ENCODE measurements around the gene DCAKD. TPM values are rescaled to one million over a fixed set of nuclear protein-coding genes. Genes with fewer than 3 reads are reported as not detected.

Gene DCAKD
- total RNA-seq, 1 donor from 2014 or later = 47.6 TPM

DNA sequence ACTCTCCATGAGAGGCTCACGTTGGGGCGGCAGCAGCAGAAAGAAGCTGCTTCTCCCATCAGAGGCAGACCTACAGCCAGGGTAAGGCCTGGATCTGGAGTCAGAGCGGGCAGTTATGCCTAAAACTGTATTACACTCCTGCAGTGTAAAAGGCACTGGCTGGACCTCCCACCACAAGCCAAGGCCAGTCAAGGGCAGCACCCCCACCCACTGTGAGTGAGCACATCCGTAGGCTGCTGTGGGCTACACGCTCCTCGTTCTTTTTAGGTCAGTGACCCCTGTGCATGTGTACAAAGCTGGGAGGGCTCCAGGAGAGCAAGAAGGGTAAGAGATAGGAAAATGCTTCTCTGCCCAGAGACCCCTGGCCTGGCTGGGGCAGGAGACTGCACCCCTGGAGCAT lies 20.7 kb downstream of the DCAKD start:
- no peak for DNase-seq

DNA sequence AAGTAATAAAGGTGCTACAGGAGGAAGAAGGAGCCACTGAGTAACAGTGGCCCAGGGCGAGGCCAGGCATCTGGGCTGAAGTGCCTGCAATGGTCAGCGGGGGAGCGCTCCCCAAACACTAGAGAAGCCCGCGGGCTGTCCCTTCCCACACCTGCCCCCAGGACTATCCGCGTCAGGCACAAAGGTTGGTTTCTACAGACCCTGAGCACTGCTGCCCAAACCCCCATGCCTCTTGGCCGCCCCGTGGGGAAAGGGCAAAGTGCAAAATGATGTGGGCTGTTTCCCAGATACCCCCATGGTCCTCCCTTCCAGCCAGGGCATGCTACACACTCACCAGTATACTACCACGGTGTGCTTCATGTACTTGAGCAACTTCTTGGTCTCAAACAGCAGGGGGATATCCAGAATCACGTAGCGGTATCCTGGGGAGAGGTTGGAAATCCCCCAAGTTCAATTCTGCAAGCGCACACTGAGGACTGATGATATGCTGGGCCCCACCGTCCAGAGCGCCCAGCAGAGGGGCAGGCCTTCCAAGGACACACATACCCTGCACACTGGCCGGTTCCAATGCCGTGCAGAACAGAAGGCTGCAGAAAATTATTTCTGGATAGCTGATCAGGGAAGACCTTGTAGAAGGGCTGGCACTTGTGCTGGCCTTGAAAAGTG lies 21.5 kb downstream of the DCAKD start:
- no peak for DNase-seq

DNA sequence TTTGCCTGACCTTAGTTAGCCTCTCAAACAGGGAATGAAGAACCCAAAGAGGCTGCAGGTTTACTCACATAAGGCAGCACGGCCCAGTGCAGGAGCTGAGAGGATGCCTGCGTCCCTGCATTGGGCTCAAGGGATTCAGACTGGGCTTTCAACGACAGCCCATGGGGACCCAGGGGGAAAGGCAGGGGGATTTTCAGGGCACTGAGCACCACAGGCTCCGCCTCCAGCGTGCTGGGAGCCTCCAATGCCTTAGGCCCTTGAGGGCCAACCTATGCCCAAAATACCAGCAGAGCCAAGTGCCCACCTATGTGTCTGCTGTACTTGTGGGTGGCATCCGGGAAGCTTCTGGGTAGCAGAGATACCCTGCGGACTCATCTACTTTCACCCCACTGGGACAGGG lies 22.3 kb downstream of the DCAKD start:
- DNase-seq = no peak

DNA sequence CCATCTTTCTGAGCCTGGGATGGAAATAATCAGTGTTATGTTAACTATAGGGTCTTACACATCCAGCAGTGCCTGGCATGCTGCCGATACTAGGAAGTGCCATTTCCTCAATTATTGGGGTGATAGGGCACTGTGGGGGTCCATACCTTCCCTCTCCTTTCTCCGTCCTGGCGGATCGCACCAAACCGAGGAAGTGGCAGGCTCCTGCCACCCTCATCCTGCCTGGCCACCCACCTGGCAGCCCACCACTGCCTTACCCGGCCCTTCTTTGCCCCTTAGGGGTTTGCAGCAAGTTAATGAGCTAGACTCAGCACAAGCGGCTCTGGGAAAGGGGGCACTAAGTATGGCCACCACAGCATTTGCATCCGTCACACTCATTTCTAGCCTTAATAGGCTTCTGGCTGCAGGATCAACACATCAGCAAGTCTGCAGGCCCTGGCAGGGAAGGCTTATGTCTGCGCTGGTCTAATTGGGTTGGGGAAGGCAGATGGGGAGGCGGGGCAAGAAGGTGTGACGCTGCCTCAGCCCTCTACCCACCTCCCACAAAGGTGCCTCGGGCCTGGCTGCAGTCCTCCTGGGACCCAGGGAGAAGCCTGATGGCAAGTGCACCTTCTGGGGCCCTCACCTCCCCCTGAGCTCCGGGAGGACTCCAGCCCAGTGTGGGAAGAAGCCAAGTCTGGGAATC lies 28.6 kb downstream of the DCAKD start:
- DNase-seq = no peak

DNA sequence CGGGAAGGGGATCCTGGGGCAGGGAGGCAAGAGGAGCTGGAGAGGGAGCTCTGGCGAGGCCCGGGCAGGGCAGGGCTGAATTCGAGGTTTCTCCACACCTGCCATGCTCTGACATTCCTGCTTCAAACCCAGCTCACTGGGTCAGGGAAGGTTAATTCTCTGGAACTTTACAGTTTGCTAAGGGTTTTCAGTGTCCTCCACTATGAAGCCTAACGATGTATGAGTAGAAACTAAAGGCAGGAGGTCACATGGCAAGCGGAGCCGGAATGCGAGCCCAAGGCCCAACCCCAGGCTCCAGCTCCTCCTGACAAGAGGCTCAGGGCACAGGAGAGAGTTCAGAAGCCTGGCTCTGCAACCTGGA lies 29.2 kb downstream of the DCAKD start:
- no peak for DNase-seq

DNA sequence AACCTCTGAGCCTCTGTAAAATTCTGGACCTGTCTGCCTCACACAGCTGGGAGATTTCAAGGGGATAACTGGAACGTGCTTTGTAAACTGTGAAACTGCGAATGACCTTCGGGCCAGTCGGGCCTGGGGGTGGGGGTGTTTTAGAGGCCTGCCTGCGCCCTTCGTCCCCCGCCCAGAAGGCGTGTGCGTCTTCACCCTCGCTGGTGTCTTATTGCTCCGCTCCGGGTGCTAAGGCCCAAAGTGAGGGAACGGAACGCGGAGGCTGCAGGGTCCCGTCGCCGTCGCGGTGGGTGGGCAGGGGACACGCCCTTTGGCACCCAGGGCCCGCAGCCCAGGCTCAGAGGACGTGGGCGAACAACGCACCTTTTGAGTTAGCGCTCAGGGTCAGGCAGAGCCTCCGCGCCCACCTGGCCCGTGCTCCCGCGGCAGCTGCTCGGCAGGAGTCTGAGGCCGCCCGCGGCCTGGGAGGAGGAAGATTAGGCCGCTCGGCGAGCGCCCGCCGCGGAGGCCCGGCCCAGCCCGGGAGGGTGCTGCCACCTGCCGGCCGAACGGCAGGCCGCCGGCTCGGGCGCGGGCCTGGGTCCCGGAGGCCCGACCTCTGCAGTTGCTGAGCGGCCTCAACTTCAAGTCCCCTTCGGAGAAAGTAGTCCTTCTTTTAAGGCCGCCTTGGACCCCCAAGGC lies 29.7 kb downstream of the DCAKD start:
- DNase-seq = peak; percentile 40

DNA sequence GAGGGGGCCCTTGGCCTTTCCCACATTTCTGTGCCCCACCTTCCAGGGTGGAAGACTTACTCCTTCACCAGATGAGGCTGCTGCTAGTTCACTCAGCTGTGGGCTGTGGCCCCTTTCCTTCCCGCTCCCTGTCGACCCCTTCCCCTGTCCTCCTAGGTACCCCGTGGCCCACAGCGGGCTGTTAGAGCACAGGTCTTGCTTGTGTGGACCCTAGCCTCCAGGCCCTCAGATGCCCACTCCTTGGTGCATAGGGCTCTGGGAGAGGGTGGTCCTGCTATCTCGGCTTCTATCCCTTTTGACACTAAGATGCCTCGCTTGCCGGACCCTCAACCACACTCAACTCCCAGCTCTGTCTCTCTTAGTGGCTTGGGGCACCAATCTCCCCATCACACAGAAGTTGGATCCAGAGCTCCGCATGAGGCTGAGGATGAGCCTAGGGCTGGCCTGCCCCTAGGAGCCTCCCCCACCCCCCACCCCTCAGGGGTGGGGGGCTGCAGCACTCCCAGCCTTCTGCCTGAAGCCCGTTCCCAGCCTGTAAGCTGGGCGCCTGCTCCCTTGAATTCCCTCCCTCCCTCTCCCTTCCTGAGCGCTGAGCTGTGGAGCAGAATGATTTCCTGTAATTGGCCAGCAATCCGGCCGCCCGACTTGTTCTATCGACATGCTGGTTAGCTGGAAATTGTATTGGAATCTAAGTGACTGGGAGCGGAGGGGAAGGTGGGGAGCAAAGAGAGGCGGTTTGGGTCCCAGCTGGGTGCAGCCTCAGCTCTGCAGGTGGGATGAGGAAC lies 30.9 kb downstream of the DCAKD start:
- DNase-seq = peak; percentile 20

DNA sequence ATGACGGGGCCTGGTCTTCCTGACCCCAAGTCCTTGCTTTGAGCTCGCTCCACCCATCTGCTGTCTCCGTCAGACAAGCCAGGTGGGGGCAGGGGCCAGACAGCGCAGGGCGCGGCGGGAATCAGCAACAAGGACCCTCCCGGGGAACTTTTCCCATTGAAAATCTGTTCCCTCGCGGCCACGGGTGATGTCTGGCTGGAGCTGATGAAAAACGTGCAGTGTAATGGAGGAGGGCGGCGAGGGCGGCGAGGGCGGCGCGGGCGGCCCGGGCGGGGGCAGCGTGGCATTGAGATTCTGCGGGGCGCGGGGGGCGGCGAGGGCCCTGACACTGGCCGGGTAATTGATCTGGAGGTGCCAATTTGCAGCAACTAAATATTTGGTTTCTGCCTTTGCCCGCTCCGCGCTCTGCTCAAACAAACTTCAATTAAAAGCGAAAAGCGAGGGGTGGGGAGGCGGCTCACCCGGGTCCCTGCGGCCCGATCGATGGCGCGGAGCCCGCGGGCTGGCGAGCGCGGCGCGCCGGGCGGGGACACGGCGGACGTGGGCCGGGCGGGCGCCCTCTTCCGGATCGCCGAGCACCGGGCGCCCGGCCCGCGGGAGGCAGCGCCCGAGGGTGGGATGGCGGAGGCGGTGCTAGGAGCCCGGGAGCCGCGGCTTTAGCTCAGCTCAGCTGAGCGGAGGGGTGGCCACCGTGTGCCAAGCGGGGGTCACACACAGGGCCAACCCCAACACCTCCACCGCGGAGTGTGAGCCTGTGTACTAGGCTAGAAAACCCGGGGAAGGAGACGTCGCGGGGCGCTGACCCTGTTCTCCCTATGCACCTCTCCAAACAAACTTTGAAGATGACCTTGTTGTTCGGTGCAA lies 32.4 kb downstream of the DCAKD start:
- no peak for DNase-seq

DNA sequence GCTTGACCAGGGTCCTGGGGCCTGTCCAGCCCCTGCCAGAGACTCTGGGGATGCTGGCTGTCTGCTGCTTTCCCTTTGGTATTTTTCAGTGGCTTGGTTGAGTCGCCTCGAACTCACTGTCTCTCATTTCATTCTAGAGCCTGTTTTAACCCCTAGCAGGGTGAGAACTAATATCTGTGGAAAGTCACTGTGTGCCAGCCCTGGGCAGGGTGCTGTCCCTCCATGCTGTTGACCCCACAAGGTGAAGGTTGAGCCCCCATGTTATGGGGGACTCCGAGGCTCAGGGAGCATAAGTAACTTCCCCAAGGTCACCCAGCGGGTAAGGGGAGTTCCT lies 33.0 kb downstream of the DCAKD start:
- DNase-seq = no peak

DNA sequence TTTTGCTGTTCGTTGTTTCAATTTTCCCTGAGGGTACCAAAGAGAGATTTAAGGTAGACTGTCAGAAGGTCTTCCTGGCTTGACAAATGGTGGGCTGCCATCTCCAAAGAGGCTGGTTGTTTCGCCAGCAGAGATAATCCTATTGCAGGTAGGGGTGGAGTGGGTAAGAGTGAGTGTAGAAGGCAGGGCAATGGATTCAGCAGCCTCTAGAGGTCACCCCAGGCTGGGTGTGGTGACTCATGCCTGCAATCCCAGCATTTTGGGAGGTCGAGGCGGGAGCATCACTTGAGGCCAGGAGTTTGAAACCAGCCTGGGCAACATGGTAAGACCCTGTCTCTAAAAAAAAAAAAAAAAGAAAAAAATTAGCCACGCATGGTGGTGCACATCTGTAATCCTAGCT lies 34.6 kb downstream of the DCAKD start:
- no peak for DNase-seq

DNA sequence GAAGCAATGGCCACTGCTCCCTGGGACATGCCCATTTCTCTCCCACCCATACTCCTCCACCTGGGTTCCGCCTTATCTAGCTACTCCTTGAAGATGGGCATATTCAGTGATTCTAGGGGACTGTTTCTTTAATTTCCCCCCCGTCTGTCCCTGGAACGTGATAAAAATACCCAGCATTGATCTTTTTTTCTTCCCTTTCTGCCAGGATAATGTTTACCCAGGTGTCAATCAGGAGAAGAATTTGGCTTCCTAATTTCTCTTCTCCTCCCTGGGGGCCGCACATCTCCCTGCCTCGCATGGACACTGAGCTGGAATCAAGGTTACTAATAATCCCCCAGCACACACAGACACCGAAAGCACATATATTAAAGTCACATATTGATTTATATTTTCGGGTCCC lies 35.2 kb downstream of the DCAKD start:
- no peak for DNase-seq

DNA sequence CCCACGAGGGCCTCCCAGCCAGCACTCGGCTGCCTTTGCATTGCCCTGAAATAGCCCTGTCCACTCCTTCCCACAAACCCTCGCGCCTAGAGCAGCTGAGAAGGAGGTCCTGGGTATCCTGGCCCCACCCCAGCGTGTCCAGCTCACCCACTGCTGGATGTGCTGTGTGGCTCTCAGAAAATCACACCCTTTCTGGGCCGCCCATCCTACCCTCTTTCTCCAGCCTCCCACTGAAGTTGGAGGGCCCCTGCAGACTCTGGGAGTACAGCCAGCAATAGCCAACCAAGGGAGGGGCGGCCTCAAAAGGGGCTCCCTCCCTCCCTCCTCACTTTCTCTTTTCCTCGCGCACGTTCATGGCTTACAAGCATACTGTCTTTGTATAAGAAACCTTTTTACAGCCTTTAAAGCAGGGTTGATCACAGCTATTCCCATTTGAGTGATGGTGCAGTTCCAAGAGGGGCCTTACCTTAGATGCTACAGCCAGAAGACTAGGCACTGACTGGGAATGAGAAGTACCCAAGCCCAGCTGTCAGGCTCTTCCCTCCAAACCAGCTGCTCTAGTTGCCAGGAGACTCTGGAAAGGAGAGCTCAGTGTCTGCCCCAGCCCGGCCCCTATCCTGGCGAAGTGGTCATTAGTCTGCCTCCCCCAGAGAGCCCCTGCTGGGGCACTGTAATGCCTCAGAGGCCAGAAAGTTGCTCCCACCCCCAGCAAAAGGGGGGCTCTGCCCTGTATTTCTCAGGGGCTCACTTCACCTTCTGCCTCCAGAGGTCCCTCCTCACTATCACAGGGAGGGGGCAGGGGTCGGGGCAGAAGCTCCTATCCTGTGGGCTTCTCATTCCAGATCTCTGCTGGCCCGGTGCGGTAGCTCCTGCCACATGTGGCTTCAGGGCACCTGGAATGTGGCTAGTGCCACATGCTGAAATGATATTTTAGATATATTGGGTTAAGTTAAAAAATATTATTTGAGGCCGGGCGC lies 38.1 kb downstream of the DCAKD start:
- peak; percentile 8 for DNase-seq

DNA sequence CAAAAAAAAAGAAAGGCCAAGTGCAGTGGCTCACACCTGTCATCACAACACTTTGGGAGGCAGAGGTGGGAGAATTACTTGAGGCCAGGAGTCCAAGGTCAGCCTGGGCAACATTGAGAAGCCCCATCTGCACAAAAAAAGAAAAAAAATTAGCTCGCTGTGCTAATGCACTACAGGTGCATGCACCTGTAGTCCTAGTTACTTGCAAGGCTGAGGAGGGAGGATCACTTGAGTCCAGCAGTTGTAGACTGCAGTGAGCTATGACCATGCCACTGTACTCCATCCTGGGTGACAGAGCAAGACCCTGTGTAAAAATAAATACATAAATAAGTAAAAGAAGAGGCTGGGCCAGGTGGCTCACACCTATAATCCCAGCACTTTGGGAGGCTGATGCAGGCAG lies 39.7 kb downstream of the DCAKD start:
- DNase-seq = no peak

DNA sequence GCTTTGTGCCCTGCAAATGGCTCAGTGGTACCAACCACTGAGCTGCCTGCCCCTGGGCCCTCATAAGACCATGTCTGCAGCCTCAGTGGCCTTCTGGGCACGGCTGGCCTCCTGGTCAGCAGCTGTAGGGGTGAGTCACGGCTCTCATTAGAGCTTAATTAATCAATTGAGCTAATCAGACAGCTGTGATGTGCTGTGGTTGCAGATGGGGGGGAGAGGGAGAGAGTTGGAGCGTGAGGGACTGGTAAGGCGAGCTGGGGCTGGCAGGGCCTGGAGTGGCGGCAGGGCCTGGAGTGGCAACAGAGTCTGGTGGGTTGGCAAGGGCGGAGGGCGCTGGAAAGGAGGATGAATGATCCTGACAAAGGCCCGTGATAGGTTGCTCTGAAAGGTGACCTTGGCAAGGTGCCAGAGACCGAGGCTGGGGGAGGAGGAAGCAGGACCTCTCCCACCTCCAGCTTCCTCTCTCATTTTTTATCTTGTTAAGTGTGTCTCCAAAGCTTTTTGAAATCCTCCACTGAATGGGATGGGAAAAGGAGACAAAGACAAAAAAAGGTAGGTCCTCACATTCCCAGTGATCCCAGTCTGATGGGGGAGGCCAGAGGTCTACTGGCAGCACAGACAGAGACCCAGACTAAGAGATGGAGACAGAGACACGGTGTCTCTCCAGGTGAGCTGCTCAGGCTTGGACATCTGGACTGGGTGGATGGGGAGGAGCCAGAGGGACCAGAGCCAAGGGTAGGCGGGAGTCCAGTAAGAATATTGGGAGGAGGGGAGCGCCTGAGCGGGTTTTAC lies 41.6 kb downstream of the DCAKD start:
- no peak for DNase-seq

DNA sequence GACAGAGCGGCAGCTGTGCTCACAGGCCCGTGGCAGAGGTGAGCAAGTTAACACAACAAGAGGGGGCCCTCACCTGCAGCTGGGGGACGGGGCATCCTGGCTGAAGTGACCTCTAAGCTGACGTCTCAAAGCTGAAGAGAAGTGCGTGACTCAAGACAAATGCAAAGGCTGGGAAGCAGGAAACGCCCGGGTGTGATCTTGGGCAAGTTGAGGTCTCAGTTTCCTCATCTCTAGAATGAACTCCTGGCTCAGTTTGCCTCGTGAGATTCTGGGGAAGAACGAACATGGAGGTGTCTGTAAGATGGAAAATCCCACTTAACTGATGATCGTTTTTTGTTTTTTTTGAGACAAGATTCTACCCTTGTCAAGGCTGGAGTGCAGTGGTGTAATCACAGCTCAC lies 43.2 kb downstream of the DCAKD start:
- no peak for DNase-seq

DNA sequence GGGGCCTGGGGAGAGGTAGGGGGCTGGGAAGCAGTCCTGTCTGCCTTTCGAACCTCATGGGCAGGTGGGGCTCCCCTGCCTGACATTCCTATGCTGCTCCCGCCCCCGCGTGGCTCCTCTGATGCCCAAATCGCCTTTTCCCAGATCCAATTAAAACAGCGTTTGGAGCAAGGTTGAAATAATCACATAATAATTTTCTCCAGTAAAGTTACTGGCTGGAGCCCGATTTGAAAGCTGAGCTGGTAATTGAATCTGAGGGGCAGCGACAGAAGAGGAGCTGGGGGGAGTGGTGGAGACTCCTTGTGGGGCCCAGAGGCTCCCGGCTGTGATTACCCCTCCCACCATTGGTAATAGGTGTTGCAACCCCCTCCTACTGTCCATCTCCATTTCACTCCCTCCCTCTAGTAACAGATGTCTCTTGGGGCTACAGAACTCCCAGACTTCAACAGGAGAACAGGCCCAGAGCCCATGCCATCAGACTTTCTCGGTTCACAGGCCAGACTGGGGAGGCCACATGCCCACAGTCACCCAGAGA lies 44.4 kb downstream of the DCAKD start:
- DNase-seq = no peak

DNA sequence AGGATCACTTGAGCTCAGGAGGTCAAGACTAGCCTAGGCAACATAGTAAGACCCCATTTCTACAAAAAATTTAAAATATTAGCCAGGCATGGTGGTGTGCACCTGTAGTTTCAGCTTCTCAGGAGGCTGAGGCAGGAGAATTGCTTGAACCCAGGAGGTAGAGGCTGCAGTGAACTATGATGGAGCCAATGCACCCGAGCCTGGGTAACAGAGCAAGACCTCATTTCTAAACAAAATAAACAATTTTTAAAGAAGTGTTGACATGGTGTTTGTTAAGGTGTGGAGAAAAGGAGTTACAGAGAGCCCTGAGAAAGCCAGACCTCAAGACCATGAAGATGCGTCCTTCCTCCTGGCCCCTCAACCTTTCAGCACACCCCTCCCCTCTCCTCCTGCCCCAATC lies 45.7 kb downstream of the DCAKD start:
- DNase-seq = no peak

DNA sequence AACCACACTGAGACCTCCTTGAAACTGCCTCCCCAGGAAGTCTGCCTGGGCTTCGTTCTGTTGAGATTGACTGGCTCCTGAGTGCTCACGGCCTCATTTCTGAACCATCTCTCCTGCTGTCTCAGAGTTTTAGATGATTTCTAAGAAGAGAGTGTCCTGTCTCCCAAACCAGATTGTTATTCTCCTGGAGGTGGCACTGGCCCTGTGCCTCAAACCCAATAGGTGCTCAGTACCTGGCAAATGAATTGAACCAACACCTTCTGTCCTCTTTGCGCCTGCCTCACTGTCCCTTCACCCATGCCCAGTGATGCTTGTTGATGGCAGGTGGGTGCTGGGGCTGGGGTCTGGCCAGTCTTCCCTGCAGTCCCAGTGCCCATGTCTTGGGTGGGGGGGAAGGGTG lies 47.0 kb downstream of the DCAKD start:
- no peak for DNase-seq

DNA sequence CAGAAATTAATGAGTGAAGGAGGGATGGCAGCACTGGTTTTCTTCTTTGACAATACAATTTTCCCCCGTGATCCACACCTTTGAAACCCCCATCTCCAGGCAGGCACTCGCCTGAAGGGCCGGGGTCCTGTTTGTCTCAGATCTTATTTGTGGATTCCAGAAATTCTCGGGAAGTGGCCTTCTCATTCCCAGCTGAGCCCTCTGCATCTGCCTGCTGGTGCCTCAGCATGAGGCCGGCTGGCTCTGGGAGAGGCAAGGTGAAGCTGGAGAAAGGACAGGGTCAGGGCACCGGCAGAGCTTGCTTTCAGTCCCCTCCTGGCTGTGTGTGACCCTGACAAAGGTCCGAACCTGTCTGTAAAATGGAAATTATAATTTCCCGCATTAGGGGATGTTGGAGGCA lies 47.6 kb downstream of the DCAKD start:
- DNase-seq = no peak

DNA sequence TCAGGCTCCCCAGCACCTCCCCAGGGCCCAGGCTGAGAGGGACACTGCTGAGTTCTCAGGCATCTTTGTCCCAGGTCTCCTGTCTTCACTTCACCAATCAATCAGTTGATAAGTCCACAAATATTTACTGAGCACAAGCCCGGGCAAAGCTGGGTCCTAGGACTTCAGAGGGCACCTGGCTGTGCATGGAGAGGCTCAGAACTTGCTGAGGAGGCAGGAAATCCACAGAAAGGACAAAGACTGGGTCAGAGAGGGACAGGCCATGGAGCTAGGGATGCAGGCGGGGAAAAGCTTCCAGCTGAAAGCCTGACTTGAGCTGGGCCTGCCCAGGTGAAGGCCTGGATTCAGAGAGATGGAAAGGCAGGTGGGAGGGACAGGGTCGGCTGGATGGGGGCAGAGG lies 50.1 kb downstream of the DCAKD start:
- no peak for DNase-seq
